22Rv1 (cell line): Measurements from ENCODE around the gene FAAP24.

ENCODE experiments used
- ZFX ChIP-seq: fragments of 450-650 bp; IDR thresholded peaks from 2 replicates; pipeline ENCODE4 v1.6.1; 2017; ENCODE audit warnings: antibody characterized with exemption, borderline replicate concordance
- TF ChIP-seq, protein P1 (sequence below): fragments of 450-650 bp; IDR thresholded peaks from 2 replicates; pipeline ENCODE4 v1.5.1; 2017; ENCODE audit warnings: mild to moderate bottlenecking

DNA sequence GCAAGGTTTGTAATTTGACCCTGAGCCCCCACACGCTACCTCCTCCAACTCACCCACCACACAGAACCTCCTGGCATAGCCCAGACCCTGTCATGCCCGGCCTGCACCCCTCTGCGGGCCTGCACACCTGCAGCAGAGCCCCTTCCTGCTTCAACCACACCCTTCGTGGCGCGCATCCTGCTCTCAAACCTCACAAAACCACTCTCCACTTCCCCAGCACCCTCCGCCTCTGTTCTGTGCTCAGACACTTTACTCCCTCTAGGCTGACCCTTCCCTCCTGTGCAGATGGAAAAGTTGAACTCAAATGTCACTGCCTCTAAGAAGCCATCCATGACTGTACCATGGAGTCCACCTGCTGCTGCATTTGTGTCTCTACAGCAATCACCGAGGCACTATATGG lies 28.5 kb downstream of the FAAP24 start:
- TF ChIP-seq, protein P1, sequence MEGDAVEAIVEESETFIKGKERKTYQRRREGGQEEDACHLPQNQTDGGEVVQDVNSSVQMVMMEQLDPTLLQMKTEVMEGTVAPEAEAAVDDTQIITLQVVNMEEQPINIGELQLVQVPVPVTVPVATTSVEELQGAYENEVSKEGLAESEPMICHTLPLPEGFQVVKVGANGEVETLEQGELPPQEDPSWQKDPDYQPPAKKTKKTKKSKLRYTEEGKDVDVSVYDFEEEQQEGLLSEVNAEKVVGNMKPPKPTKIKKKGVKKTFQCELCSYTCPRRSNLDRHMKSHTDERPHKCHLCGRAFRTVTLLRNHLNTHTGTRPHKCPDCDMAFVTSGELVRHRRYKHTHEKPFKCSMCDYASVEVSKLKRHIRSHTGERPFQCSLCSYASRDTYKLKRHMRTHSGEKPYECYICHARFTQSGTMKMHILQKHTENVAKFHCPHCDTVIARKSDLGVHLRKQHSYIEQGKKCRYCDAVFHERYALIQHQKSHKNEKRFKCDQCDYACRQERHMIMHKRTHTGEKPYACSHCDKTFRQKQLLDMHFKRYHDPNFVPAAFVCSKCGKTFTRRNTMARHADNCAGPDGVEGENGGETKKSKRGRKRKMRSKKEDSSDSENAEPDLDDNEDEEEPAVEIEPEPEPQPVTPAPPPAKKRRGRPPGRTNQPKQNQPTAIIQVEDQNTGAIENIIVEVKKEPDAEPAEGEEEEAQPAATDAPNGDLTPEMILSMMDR, result no peak
- no peak for TF ChIP-seq ZFX
